ENCODE results near the gene THEM4.
"Not testable (repeated sequence)": the region's sequence is repeated elsewhere in the genome, so short reads cannot be mapped to it uniquely, and the experiment has no call there.

DNA sequence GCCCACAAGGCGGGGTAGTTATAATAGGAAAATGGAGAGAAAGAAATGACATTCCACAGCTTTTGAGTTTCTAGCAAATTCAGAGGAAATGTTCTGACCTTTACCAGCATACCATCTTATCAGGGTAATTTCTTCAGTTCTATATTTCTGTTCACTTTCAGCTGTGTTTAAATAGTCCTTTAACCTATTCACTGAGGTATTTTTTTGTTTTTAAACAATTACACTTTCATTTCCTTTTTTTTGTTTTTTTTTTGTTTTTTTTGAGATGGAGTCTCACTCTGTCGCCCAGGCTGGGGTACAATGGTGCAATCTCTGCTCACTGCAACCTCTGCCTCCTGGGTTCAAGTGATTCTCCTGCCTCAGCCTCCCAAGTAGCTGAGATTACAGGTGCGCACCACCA, 24.9 kb downstream of the THEM4 start:
- not testable (repeated sequence) for TF ChIP-seq CTCF, POLR2A (IDR thresholded peaks at IDR 0.05)

Data from lower leg skin (tissue), 3 donors.